Activated CD4-positive, CD25-positive, alpha-beta regulatory T cell treated with anti-CD3 and anti-CD28 coated beads, Interleukin-2, amount 50 U/mL, for 24 hours (primary cell): ENCODE data around the gene CD55.
"Not testable (repeated sequence)": the region's sequence is repeated elsewhere in the genome, so short reads cannot be mapped to it uniquely, and the experiment has no call there.

Source experiments
- ATAC-seq, 2 donors: fragments of 150-1000 bp; cut with Tn5 transposase; one replicate each; pipeline ENCODE4 v1.10.0; 2021; ENCODE audit warnings: mild to moderate bottlenecking in 1 of 2, moderate library complexity in 1 of 2

The CD55 gene

DNA sequence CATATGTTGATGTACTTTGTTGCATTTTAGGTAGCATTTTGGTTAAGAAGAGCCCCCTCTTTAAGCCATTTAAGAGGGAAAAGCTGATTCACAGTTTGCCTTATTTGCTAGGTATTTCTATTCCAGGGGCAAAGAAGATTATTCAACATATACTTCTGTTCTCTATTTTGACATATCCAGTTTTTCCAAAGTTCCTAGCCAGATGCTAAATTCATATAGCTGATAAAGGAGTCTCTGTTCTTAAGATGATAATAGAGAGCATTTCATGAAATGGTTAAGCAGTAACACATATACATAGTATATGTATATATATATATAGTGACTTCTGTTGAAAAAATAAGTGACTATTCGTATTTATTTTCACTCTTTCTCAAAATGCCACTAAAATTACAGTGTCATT, 15.5 kb upstream of the CD55 start:
- no peak for ATAC-seq

GRCh38 chr1:207306603-207307002, 14.9 kb upstream of the CD55 start:
- no peak for ATAC-seq

DNA sequence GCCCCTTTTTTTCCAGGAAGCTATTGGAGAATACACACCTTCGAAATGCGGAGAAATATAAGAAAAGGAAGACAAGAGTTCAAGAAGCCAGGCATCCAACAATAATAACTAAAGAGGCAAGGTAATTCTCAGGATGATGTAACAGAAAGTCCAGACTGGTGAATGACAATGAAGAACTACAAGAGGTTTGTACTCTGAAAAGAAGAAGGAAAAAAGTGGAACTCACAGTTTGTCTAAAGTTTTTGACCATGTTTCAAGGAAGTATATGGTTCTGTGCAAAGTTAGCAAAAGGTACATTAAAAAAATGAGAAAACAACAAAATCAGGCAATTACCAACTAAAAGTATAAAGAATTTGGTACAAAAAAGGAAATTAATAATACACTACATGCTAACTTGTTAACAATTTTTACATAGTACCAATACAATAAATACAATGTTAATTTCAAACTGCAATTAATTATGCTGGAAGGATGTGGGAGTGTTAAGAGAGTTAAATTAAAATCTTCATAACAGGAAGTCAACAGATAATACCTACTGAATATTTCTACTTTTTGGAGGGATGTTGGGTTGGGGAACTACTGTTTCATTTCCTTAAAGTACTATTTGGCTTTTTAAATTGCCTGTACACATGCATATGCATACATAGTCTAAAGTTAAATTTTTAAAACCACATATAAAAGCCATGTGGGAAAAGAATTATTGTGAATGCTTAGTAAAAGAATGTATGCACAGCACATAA, 12.9 kb upstream of the CD55 start:
- ATAC-seq = no peak

DNA sequence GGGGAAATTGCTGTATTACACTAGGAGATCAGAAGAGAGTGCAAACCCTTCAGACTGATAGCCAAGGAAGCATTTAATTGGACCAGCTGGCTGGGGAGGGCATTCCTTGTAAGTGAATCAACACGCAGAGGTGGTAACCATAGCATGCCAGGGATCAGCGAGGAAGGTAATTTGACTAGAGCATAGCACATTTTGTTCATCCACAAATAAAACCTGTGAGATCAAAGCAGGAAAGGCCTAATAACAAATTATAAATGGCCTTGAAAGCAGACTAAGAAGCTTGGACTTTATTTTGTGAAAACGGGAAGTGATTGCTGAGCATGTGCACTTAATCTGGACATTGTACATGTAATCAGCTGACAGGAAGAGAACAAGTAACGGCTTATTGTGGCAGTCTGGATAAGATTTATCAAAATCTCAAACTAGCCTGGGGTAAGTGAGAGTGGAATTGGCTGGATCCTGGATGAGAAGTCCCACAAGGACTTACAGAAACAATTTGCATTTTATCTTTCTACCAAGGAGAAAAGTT, 11.7 kb upstream of the CD55 start:
- ATAC-seq = no peak

DNA sequence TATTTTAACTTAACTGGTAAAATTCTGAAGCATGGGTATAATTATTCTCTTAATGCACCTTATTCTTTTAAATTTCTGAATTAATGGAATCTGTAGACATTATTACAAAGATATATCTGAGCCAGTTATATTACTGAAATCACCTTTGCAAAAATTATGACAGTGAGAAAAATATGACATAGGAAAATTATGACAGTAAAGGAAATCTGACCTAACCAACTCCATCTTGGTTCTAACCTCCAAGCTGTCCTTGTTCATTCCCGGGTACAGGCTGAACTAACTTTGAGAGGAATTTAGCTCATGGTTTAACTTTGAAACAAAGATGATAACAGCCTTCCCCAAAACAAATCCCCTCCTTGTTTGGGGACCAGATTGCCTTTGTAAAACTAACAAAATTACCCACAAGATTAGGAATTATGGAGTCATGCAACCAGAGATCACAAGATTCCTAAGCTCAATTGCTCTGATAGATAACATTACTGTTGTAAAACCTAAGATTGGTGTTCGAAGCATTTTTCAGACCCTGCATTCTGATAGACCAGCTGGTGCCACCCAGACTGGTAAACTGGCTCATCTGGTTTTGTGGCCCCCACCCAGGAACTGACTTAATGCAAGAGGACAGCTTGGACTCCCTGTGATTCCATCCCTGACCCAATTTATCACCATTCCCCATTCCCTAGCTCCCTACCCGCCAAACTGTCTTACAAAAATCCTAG, 9.4 kb upstream of the CD55 start:
- no peak for ATAC-seq

DNA sequence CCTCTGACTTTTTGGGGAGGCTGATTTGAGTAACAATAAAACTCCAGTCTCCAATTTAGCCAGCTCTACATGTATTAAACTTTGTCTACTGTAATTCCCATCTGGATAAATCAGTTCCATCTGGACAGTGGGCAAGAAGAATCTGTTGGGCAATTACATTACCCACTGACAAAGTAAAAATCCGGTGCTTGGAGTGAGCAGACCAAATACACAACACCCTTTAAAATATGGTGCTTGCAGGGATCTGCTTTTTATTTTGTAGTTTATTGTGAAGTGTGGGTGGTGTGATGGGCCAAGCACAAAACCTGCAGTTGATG, 8.9 kb upstream of the CD55 start:
- ATAC-seq = no peak

DNA sequence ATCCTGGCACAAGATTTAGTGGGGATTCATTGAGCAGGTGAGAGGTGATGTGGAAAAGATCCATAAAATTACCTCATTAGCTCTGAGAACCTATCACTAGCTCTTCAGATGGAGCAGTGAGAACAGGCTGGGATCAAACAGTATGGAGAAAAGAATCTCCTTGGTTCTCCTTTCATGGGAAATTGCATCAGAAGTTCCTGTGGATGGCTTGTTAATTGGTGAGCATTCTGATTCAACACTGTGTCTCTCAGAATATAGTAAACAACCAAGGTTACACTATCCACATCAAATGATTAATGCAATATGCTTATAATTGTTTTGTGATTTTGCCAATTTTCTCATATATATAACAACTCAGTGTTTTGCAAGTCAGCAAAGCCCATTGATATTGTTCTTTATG, 8.3 kb upstream of the CD55 start:
- ATAC-seq = no peak

GRCh38 chr1:207314816-207315215, 6.7 kb upstream of the CD55 start:
- ATAC-seq = no peak

GRCh38 chr1:207315435-207315834, 6.0 kb upstream of the CD55 start:
- no peak for ATAC-seq

GRCh38 chr1:207316141-207316540, 5.3 kb upstream of the CD55 start:
- no peak for ATAC-seq

DNA sequence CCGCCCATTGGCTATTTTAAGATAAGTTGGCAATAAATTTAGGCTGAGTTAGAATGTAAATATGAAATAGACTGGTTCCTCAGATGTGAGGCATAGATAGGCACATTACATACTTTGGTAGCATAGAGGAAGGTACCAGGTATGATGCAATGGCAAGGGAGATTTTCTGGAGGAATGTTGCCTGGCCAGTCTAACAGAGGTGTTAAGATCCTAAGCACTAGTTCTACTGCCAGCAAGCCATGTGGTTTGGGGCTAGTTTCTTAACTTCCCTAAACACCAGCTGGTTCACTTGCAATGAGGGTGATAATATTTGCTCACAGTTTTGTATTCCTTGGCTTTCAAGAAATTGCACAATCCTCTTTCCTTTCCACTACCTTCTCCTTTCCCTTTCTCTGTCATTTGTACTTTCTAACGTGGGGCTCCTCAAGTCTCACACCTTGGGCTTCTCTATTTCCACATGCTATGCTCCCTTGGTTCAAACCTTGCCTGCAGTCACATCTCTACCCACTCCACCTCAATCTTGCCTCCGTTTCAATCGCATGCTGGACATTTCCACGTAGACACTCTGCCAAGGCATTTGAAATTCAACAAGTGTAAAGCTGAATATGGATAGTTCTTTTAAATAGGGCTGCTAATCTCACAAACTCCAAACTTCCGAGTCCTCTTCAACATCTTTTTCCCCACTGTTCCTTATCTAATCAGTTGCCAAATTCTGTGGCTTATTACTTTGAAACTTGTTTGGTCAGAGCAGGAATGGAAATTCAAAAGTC, 4.7 kb upstream of the CD55 start:
- ATAC-seq = no peak

DNA sequence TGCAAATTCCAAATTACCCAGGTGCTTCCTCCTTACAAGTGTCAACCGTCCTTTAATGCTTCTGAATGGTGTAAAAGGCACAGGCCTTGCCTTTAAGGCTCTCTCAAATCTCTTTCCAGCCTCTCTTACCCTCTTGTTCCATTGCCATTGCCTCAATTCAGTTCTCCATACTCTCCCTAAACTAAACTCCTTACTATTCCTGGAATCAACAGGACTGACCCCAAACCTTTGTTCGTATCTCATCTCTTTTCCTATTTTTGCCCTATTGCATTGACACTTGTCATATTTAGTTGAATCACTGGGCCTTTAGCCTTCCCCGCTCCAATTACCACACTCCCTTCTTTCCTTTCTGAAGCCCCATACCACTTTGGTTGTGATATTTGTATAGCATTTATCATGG, 3.9 kb upstream of the CD55 start:
- ATAC-seq = no peak

DNA sequence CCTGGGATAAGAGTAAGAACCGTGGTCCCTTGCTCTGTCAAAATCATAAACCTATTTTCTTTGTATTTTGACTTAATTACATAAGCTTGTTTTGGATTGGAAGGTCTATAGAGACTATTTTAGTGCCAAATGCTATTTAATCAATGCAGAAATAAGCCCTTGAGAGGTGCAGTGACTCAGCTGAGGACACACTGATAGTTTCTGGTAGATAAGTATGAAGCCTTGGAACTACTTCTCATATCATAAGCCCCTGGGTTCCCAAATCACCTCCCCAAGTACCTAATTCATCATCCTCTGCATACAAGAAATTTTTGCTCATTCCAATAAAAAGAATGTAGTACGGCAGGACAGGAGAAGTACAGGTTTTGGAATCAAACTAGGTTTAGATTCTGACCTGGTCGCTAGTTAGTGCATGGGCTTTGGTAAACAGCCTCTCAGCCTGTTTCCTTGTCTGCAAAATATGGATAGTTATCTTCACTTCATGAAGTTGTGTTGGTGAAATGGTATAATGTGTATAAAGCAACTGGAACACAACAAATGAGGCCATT, 3.3 kb upstream of the CD55 start:
- no peak for ATAC-seq

- ATAC-seq = no peak
Measured at GRCh38 chr1:207319199-207319598, 2.3 kb upstream of the CD55 start.

DNA sequence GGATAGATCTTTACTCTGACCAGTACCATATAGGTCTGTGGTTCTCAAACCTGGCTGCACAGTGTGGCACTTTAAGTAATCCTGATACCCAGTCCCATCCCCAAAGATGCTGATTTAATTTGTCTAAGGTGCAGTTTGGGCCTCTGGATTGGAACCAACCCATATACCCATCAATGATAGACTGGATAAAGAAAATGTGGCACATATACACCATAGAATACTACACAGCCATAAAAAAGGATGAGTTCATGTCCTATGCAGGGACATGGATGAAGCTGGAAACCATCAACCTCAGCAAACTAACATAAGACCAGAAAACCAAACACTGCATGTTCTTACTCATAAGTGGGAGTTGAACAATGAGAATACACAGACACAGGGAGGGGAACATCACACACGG, 1.4 kb upstream of the CD55 start:
- not testable (repeated sequence) for ATAC-seq

- ATAC-seq = no peak
Measured at GRCh38 chr1:207321790-207322645, 540 bp downstream of the CD55 start.

- no peak for ATAC-seq
Measured at GRCh38 chr1:207323425-207324225, 2.1 kb downstream of the CD55 start.

DNA sequence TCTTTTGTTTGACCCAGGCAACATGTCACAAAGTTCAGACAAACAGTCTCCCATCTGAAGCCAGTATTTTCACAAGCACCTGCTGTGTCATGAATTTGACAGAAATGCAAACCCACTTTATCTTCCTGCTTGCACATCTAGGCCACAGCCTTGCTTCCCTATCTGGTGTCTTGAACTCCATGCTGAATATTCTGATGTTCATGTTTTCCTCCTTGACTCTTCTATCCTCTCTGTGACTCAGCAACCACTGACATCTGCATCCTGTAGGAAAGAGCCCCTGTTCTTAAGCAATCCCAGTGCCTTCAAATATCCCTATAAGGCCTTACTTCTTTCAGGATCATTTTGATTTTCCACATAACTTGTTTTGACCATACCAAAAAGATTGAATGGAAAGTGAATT, 6.5 kb downstream of the CD55 start:
- ATAC-seq = no peak

- ATAC-seq = no peak
Measured at GRCh38 chr1:207328908-207329440, 7.5 kb downstream of the CD55 start.

GRCh38 chr1:207329469-207329868, 8.0 kb downstream of the CD55 start:
- ATAC-seq = no peak

DNA sequence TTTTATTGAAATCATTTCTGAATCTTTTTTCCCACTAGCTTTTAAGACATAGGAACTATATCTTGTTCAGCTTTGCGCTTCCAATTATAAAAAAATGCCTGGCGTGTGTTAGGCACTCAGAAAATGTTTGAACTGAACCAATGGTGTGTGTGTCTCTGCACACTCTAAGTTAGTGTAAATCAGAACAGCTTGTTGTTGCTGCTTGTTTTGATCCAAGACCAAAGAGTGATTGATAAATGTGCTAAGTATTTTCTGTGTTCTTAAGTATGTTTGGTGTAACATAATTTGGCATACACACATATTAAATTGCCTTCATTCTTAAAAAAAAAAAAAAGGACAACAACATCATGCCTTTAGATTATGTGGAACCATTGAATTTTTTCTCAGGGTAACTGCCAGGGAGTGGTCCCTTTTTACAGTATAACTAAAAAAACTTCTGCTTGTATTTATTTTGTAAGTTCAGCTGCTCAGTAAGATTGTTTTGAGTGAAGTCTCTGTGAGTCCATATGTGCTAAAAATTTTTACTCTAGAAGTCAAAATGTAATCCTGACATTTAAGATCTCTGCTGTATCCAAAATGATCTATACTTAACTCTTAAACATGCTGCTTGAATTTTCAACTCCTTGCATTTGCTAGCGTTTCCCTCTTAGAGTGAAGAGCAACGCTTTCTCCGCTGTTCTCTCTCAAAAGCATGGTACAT, 8.7 kb downstream of the CD55 start:
- ATAC-seq = no peak
